DMS79 treated with DMSO at 0.1 percent for 48 hours (cell line): Measurements from ENCODE around the gene DENND5B.
A peak's percentile ranks its signal among the peaks of the same experiment; 100 is the strongest.

Experiments
- DNase-seq: peaks from one replicate; lab custom pipeline; 2025; lab: John Stamatoyannopoulos, UW

Gene DENND5B

GRCh38 chr12:31471823-31472222 lies 119.1 kb downstream of the DENND5B start:
- peak; percentile 99 for DNase-seq

GRCh38 chr12:31471051-31471450 lies 119.9 kb downstream of the DENND5B start:
- DNase-seq: peak; percentile 58

- DNase-seq: peak; percentile 31
These were observed 120.5 kb downstream of the DENND5B start for GRCh38 chr12:31470459-31470858.

GRCh38 chr12:31466768-31467167 lies 124.2 kb downstream of the DENND5B start:
- no peak for DNase-seq

GRCh38 chr12:31465002-31465401 lies 125.9 kb downstream of the DENND5B start:
- DNase-seq: no peak

GRCh38 chr12:31460024-31460423 lies 130.9 kb downstream of the DENND5B start:
- DNase-seq: no peak

- no peak for DNase-seq
These were observed 134.4 kb downstream of the DENND5B start for GRCh38 chr12:31456562-31456961.

GRCh38 chr12:31444736-31445135 lies 146.2 kb downstream of the DENND5B start:
- DNase-seq: no peak

GRCh38 chr12:31440586-31440985 lies 150.3 kb downstream of the DENND5B start:
- DNase-seq: no peak

- no peak for DNase-seq
These were observed 150.8 kb downstream of the DENND5B start for GRCh38 chr12:31440134-31440533.

- DNase-seq: no peak
These were observed 159.2 kb downstream of the DENND5B start for GRCh38 chr12:31431721-31432240.

- DNase-seq: no peak
These were observed 167.5 kb downstream of the DENND5B start for GRCh38 chr12:31423405-31423804.

GRCh38 chr12:31412292-31412801 lies 178.6 kb downstream of the DENND5B start:
- DNase-seq: no peak

- DNase-seq: no peak
These were observed 182.2 kb downstream of the DENND5B start for GRCh38 chr12:31408763-31409162.

GRCh38 chr12:31407562-31407961 lies 183.4 kb downstream of the DENND5B start:
- DNase-seq: no peak

GRCh38 chr12:31406345-31406744 lies 184.6 kb downstream of the DENND5B start:
- DNase-seq: no peak

GRCh38 chr12:31405021-31405420 lies 185.9 kb downstream of the DENND5B start:
- DNase-seq: no peak

GRCh38 chr12:31403099-31403607 lies 187.8 kb downstream of the DENND5B start:
- DNase-seq: peak; percentile 84

- DNase-seq: no peak
These were observed 197.9 kb downstream of the DENND5B start for GRCh38 chr12:31393004-31393550.

- no peak for DNase-seq
These were observed 199.9 kb downstream of the DENND5B start for GRCh38 chr12:31390991-31391390.

- no peak for DNase-seq
These were observed 202.2 kb downstream of the DENND5B start for GRCh38 chr12:31388713-31389112.

GRCh38 chr12:31387466-31387865 lies 203.5 kb downstream of the DENND5B start:
- no peak for DNase-seq

GRCh38 chr12:31387011-31387410 lies 203.9 kb downstream of the DENND5B start:
- DNase-seq: no peak

GRCh38 chr12:31386364-31386777 lies 204.6 kb downstream of the DENND5B start:
- no peak for DNase-seq
